Retina (tissue), 1 donor: ENCODE results near the gene MNT.
A peak's percentile ranks its signal among the peaks of the same experiment; 100 is the strongest.

Source experiments
- DNase-seq: peaks from one replicate; pipeline ENCODE4 v3.0.0-alpha.2; 2016

Gene MNT

DNA sequence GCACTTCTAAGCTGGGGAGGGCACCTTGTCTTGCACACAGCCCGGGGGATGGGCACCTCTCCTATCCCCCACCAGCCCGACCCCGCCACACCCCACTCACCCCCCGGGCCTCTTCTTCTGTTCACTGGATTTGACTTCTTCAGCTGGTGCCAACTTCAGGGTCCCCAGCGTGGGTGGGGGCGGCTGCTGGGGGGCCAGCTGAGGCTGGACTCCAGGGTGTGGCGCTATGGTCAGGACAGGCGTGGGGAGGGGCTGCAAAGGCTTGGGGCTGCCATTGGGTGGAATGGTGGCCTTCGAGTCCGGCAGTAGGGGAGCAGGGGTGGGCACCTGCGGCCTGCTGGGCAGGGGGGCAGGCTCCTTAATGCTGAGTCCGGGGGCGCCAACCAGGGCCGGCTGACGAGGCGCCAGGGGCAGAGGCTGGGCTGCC is 6.1 kb downstream of the MNT start:
- DNase-seq = no peak

DNA sequence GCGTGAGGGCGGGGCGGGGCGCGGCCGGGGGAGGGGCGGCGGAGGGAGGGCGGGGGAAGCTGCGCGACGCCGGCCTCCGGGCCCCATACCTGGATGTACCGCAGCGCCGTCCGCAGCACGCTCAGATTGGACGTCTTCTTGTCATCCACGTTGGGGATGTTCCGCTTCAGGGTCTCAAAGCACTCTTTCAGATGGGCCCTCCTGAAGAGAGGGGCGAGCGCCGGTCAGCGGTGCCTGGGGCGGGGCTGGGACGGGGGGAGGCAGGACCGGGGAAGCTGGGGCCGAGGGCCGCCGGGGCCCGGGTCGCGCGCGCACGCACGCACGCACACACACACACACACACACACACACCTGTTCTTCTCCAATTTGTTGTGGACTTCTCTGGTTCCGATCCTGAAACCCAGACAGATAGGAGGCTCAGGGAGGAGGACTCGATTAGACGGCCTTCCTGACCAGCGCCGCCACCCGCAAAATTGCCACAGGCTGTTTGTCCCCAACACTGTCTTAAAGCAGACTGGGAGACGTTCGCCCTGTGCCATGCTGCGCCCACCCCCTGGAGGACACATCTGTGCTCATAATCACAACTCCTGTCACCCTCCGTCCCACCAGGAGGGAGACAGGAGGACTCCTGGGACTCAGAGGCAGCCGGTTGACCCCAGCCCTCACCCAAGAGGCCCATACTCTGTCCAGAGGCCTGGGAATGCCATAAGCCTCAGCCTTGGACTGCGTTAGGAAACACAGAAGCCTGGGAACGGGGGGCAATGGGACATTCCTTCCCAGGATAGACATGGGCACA is 6.7 kb downstream of the MNT start:
- DNase-seq = no peak

DNA sequence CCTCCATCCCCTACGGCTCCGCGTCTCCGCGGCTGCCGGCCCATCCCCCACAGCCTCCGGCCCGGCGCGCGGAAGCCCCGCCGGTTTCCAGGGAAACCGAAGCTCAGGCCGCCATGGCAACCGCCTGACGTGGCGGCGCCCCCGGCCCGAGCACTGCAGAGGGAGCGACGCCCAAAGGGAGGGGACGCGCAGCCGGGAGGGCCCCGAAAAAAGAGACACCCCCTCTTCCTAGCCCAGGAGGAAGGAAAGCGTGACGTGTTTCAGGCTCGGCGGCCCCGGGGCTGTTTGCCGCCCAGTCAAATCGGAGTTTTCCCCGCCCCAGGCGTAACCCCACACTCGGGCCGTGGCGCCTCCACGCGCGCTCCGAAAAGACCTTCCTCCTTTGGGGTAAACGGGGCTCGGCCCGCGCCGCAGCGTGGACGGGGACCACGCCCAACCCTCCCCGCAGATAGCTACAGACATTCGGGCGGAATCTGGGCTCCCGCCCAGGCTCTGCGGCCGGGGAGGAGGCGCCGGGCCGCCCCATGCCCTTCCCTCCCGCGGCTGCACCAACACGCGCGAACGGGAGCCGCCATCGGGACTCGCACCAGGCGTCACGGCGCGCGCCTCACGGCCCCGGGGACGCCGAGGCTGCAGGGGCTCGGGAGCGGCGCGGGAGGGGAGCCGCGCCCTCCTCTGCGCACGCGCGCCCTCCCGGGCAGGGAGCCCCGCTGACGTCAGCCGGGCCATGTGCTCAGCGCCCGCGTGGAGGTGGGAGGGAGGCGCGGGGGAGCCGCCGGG is 7.5 kb downstream of the MNT start:
- peak; percentile 90 for DNase-seq

DNA sequence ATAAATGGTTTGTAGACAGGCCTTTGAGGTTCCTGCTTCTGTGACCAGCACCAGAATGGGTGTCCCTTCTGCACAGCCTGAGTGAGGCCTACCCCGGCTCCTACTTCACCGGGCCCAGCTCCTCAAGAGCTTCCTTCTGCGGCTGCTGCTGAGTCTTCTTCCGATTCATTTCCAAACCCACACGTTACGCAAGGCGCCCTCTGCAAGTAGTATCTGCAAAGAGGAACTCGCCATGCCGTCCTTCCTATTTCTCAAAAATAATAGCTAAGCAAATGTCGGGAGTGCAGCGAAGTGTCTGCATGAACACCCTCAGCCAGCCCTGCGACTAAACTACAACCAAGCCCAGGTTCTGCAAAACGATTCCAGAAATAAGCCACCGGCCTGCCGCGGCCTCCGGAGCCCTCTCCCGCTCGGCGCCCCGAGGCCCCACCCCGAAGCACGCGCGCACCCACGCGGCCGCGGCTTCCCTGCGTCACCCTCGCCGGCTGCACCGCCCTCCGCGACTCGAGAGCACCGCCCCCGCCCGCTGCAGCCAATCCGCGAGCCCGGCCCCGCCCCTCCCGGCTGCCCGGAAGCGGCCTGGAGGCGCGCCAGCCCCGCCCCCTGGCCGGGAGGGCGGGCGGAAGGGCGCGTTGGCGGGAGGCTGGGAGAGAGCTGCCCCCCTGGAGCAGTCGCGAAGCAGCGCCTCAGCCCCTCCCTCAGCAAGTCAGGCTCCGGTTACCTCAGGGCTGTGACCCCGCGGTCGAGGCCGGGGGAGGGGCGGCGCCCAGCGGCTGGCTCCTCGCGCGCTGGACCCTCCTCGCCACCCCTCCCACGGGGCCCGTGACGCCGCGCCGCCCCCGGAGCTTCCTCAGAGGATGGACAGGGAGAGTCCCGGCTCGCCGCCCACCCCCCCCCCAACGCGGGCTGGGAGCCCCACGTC is 8.3 kb downstream of the MNT start:
- DNase-seq = peak; percentile 92

DNA sequence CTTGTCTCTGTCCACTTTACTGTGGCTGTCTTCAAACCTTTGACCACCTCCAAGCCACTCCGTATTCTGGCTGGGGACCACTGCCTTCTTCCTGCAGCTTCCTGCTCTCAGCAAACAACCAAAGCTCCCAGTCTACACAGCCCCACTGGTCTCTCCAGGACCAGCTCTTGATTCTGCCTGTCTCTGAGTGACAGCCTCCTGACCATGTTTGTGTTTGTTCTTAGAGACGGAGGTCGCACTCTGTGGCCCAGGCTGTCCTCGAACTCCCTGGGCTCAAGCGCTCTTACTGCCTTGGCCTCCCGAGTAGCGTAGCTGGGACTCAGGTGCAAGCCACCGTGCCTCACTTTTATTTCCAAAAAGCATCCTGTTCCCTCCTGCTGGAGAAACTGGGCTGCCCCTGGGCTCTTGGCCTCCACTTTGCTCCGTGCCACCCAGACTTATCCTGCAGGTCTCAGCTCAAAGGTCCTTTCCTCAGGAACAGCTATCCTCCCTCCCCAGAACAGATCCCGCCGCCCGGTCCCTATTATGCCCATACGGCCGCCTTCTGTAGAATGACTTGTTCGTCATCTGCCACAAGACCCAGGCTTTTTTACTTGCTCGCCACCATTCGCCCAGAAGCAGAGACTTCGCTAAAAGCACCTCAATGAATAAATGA is 9.1 kb downstream of the MNT start:
- DNase-seq = no peak

DNA sequence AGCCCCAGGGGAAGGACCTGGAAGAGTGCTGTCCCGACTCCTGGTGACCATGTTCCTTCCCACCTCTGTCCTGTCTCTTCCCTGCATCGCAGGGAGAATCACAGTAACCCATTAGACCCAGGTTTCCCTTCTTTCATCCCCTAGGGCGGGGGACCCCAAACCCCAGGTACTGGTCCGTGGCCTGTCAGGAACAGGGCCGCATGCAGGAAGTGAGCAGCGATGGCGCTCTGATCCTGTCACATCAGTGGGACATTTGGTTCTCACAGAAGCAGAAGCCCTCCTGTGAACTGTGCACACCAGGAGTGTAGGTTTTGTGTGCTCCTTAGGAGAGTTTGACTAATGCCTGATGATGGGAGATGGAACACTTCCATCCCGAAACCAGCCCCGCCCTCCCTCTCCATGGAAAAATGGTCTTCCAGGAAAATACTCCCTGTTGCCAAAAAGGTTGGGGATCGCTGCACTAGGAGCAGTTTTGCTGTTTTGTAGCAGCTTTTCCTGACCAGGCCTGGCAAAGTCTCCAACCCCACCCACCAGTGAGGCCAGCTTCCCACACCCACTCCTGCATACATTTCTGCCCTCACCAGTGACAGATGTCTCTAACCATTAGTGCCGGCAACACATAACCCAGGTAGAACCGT is 10.5 kb downstream of the MNT start:
- no peak for DNase-seq

DNA sequence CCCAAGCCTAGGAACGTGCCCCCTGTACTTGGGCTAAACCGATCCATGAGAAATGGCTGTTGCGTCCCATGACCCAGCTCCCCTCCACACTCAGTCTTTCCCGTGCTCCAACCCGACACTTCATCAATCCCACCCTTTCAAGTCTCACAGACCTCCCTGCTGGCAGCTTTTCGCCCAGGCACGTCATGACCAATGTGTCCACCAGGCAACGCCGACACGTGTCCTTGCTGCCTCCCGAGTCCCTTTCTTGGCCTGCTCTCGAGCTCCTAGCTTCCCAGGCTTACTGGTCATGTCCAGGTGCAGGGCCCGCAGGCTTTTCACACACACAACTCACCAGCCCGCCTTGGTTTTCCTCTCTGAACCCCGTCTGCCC is 12.2 kb downstream of the MNT start:
- peak; percentile 53 for DNase-seq

DNA sequence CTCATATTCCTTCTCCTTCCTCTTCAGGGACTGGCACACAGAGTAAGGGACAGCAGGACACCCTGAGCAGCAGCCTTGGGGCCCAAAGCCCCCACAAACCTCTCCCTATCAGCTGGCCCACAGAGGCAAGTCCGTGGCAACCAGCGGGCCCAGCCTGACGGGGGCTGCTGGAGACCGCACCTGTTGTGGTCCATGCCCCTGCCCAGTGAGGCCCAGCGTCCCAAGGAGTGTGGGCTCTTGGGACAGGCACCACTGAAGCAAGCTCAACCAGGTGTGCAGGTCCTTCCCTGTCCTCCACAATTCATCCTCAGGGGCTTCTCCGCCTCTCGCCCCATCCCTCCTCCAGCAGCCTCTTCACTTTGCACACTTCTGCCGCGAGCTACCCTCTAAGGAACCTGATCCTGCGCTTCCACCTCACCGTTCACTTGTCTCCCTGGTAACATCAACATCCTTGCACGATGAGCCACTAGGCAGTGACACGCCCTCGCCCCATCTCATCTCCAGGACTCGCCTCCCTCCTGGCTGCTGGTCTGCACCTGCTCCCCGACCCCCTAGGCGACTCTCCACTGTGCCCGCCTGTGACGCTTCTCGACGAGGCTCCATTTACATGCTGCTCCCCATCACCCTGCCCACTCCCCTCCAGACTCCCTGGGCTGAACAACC is 12.7 kb downstream of the MNT start:
- DNase-seq = peak; percentile 54

DNA sequence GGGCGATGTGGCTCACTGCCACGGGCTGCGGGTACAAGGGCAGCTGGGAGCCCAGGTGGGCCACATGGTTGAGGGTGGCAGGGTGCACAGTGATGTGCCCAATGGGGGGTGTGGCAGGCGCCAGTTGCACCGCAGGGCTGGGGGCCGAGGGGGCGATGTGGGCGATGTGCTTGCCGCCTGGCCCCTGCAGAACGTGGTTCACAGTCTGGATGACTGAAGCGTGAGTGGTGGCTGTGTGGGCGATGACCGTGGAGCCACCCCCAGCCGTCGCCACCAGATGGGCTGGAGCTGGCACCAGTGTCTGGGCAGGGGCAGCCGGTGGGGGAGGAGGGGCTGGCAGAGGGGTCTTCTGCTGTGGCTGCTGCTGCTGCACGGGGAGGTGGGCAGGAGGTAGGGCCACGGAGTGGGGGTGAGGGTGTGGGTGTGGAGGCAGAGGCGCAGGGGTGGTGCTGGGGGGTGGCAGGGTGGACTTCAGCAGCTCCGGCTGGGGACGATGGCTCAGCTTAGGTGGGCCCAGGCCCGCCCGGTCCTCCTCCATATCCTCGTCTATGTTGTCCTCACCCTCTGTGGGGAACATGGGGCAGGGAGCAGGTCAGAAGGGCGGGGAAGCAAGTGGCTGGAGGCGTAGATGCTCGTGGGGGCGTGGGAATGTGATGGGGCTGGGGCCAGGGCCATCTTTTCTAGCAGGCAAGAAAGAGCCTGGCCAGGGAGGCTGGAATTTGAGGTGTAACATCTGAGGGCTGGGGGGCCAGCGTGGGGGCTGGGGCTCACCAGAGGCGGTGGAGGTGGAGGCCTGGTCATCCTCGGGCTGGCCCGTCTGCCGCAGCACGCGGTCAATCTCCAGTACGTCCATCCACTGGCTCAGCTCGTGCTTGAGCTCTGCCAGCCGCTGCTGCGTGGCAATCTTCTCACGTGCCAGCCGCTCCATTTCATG is 13.5 kb downstream of the MNT start:
- no peak for DNase-seq

DNA sequence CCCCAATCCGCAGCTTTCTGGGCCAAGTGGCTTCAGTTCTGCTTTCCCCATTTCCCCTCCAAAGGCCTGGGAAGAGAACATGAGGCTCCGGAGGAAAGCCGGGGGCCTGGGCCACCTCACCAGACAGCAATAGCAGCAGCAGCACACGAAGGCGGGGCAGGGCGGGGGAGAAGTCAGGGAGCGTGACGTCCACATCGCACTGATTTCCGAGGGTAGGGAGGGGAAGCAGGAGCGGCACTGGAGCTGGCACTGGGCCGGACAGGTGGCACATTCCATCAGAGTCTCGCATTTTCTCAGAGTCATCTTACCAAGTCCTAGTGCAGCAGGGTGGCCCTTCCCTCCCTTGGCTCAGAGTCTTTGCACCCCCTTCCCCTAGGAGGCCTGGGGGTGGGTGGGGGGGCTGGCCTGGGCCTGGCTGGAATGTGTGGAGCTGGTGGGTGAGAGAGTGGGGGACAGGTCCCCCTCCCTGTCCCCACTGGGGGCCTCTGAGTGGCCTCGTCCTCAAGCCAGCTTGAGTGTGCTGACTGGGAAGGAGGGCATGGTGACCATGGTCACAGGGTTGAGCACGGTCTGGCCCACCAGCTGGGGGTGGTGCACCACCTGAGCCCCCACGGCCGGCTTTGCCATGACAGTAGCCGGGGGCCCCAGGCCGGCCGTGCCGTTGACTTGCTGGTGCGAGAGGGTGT is 14.3 kb downstream of the MNT start:
- no peak for DNase-seq

DNA sequence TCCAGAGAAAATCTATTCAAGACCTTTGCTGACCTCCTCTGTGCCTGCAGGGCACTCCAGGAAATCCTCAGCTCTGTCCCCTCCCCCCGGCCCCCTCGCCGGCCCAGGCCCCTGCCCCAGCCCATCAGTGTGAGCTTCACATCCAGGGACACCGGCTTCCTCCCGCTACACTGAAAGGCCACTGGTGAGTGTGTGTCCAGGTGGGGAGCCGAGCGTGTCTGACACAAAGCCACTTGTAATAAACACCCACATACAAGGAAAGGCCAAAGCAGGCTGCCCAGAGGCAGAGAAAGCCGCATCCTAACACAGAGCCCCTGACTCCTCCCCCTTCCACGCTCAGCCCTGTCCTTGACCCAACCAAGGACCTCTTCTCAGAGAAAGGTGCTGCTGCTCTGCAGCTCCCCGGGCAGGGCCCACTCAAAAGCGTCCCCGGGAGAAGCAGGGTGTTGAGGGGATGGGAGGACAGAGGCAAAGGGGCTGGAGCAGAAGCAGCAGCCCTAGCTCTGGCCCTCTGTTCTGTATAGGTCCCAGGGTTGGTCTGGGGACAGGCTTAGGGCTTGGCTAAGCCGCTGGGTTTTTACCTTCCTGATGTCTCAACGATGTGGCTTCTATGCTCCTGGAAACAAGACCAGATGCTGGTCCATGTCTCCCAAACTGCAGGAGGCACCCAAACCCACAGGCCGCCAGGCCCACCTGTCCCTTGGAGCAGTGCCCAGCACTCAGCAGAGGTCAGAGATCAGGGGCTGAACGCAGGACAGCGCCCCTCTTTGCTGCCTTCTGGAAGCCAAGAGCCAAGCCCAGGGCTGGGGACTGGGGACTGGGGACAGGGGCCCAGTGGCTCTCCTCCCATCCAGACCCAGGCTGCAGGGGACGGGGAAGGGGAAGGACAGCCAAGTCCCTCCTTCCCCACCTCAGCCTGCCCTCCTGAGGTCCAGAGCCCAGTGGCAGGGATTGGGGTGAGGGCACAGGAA is 15.3 kb downstream of the MNT start:
- no peak for DNase-seq

DNA sequence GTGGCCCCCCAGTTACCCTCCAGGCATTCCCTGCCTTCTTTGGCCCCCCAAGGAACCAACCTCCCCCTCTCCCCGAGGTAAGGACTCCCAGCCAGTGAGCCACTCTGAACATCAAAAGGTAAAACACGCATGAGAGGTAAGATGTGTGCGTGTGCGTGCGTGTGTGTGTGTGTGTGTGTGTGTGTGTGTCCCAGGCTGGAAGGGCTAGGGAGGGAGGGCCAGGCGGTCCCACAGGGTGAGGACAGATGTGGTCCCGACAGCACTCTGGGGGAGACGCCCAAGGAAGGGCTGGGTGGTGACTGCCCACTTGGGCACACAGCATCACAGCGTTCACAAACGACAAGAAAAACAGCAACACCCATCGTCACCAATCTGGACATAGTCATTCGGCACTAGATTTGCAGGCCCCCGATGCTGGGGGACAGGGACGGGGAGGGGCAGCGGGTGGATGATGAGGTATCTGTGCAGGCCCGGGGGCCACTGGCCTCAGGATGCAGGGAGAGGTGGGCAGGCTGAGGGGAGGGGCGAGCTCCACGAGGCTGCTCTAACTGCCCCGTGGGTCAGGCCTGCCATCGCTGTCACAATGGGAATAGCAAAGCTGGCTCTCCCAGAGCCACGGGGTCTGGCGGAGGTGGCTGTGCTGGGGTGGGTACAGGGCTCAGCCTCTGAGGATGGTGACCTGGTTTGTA is 16.3 kb downstream of the MNT start:
- no peak for DNase-seq

DNA sequence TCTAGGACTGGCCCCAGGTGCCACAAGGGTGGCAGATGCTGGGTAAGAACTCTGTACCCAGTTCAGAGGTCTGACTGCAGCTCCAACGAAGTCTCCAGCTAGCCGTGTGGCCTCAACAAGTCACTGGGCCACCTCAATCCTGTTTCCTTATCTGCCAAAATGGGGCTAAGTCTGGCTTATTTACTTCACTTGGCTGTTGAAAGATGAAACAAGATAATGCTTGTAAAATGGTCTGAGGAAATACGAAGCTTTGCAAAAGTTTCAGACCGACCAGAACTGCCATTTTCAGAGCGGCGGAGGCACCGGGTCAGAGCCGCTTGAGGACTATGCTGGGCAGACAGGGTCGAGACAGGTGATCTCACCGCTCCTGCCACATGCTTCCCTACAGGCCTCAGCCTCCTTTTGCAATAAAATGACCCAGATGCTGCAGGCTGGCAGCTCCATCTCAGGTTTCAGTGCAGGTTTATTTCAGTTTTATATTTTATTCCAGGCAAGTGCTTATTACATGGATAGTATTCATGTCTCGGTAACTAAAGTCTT is 17.2 kb downstream of the MNT start:
- DNase-seq = no peak

DNA sequence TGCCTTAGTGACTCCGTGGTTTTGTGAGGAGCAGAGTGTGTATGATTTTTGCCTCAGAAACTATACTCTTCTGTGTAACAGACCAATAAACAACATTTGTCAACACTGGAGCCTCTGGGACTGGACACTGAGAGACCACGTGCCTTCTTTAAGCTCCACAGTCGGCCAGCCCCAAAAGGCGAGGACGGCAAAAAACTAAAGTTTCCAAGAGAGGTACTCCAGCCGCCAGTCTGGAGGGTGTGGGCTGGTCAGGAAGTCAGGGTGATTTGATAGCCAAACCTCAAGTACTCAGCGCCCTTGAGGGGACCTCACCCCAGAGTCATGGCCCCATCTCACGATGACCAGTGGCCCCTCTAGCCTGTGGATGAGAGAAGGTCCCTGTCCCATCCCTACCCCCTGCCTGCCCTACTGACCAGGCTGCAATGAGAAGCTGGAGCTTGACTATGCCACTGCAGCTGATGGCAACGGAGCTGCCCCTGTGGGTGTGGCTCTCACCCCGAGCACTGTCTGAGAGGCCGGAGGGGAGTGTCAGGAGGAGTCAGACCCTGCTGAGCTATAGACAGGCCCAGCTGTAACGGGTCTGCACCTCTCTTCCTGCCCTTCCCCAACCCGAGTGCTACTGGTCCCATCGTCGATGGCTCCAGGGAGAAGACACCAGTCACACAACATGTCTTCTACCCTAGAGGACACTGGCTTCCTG is 19.8 kb downstream of the MNT start:
- DNase-seq = no peak

DNA sequence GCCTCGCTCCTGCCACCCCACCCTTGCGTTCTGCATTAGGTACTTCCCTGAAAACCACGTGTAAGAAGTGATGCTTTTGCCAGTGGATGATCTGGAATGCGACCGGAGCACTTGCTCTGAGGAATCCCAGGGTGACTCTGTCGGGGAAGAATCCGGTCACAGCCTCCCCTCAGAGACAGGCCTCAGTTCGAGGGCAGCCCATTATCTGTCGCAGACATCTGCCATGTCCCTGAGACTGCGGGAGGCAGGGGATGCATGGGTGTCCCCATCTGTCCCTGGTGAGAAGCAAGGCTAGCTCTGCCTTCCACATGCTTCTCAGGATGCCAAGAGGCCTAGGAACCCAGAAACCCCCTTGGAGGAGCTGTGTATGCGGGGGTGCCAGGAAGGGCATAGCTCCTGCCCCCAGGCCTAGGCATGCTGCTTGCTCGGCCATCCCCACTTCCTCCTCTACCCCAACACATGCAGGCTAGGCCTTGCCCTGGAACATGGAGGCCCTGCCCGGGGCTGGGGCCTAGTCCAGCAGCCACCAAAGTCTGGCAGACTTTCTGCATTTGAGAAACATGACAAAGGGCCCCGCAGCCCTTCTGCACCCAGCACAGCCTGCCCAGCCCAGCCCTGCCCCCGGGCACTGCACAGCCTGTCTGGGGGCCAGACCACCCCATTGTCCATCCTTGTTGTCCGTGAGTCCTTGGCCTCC is 20.5 kb downstream of the MNT start:
- no peak for DNase-seq

DNA sequence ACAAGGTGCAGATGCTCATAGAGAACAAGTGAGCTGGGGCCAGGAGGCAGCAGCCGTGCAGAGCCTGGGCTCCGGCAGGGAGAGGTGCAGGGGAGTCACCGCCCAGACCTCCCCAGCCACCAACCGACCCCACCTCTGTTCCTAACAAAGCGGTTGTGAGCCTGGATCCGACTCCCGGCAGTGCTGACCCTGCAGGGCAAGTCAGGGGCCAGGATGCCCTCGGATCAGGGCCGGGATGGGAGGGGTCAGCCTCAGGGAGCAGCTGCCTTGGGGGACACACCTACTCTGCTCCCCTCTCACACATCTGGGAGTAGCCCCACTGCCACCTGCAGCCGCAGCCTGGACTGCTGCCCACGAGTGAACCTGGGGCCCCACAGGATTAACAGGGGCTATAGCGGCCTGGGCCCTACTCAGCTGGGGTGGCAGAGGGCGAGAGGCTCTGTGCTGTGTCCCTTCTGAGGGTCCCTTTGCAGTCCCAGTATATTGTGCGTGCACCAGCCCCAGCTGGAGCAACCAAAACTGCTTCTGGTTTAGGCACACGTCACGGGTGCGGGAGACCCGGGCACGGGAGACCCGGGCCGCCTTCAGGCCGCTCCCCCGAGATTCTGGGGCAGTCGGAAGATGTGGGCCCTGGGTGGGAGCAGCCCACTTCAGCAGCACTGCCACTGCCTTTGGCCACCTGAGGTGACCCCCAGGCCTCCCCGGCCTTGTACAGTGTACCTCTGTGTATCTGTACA is 21.2 kb downstream of the MNT start:
- DNase-seq = no peak
